H1 (cell line): ENCODE measurements around the gene ADORA1. TPM values are rescaled to one million over a fixed set of nuclear protein-coding genes. Genes with fewer than 3 reads are reported as not detected.
A peak's percentile ranks its signal among the peaks of the same experiment; 100 is the strongest.

Source experiments
- CTCF ChIA-PET: fragments of 300-600 bp; sonication (Branson Sonifier 250); formaldehyde crosslinking; loops from one replicate; lab custom pipeline; 2021; ENCODE audit not compliant: partially characterized antibody; lab: Charles Lee
- POLR2A ChIA-PET: fragments of 300-600 bp; sonication (Branson Sonifier 250); formaldehyde crosslinking; loops from one replicate; lab custom pipeline; 2021; ENCODE audit warnings: inconsistent platforms; ENCODE audit not compliant: partially characterized antibody; lab: Charles Lee
- DNase-seq, 2 experiments: peaks; one replicate each; pipeline versions ENCODE4 v3.0.0 to v3.0.0-alpha.2; 2010 to 2022; ENCODE audit warnings: low spot score in 2 of 2, low read depth in 1 of 2, mixed read lengths in 1 of 2
- FAIRE-seq: peaks from 2 replicates; lab custom pipeline; 2011; peaks lifted over from hg19 to GRCh38; lab: Jason Lieb, UNC
- H2AFZ ChIP-seq: 2 replicates; pipeline ENCODE4 v1.8.1; 2012; ENCODE audit warnings: low read length, inconsistent platforms
- H2AK5ac ChIP-seq: 2 replicates; pipeline ENCODE4 v1.6.1; 2013; ENCODE audit warnings: low read depth, low read length
- H2BK120ac ChIP-seq: replicated peaks from 2 replicates; pipeline ENCODE3; 2013; ENCODE audit warnings: low read depth, low read length, inconsistent platforms
- H2BK12ac ChIP-seq: 2 replicates; pipeline ENCODE4 v1.6.1; 2013; ENCODE audit warnings: low read depth, low read length
- H2BK15ac ChIP-seq: 2 replicates; pipeline ENCODE4 v1.6.1; 2013; ENCODE audit warnings: low read length
- H2BK20ac ChIP-seq: 2 replicates; pipeline ENCODE4 v1.6.1; 2013; ENCODE audit warnings: low read length
- H2BK5ac ChIP-seq: 2 replicates; pipeline ENCODE4 v1.6.1; 2013; ENCODE audit warnings: low read depth, low read length
- H3K14ac ChIP-seq: 2 replicates; pipeline ENCODE4 v1.6.1; 2013; ENCODE audit warnings: inconsistent platforms; ENCODE audit not compliant: insufficient read length
- H3K18ac ChIP-seq: 2 replicates; pipeline ENCODE4 v1.6.1; 2013; ENCODE audit warnings: low read length; ENCODE audit errors: extremely low read depth
- H3K23ac ChIP-seq: 2 replicates; pipeline ENCODE4 v1.6.1; 2013; ENCODE audit warnings: inconsistent platforms; ENCODE audit not compliant: insufficient read length
- H3K23me2 ChIP-seq: 2 replicates; pipeline ENCODE4 v1.6.1; 2013; ENCODE audit warnings: low read depth, low read length
- H3K27ac ChIP-seq: 2 replicates; pipeline ENCODE4 v1.6.1; 2011; ENCODE audit warnings: low read depth, low read length, inconsistent platforms
- H3K27me3 ChIP-seq, 4 experiments: replicated peaks in 1 of 4; 1 replicate in 1 of 4; 2 replicates in 3 of 4; pipeline versions ENCODE4 v1.6.1 to v1.8.1; 2011 to 2013; ENCODE audit warnings: low read length in 3 of 4, mild to moderate bottlenecking in 3 of 4, inconsistent platforms in 2 of 4, mixed read lengths in 2 of 4, moderate library complexity in 1 of 4; ENCODE audit not compliant: control insufficient read depth in 3 of 4, insufficient read depth in 3 of 4; ENCODE audit errors: extremely low read depth in 1 of 4
- H3K36me3 ChIP-seq, 4 experiments: 2 replicates each; pipeline versions ENCODE4 v1.6.1 to v1.8.1; 2011 to 2013; ENCODE audit warnings: mild to moderate bottlenecking in 4 of 4, low read length in 3 of 4, moderate library complexity in 2 of 4, control low read depth in 1 of 4, inconsistent platforms in 1 of 4; ENCODE audit not compliant: insufficient read depth in 4 of 4, control insufficient read depth in 2 of 4
- H3K4ac ChIP-seq: replicated peaks from 2 replicates; pipeline ENCODE3; 2013; ENCODE audit warnings: low read length, low read depth, mixed read lengths, inconsistent platforms; ENCODE audit not compliant: insufficient read length
- H3K4me1 ChIP-seq, 4 experiments: replicated peaks in 1 of 4; 1 replicate in 1 of 4; 2 replicates in 3 of 4; pipeline versions ENCODE4 v1.6.1 to v1.8.1; 2011 to 2013; ENCODE audit warnings: low read length in 3 of 4, inconsistent platforms in 2 of 4, mixed read lengths in 1 of 4; ENCODE audit not compliant: insufficient read depth in 4 of 4, control insufficient read depth in 3 of 4
- H3K4me2 ChIP-seq, 2 experiments: 2 replicates each; pipeline versions ENCODE4 v1.6.1 to v1.8.1; 2011 to 2013; ENCODE audit warnings: low read depth in 2 of 2, low read length in 2 of 2, control low read depth in 1 of 2, inconsistent platforms in 1 of 2, mild to moderate bottlenecking in 1 of 2; ENCODE audit not compliant: insufficient read depth in 1 of 2
- H3K4me3 ChIP-seq, 4 experiments: fragments of 200-600, 300-600 bp in 1 of 4; sonication (generic), shearing (Covaris generic), sonication (Bioruptor Twin) in 1 of 4; 2 replicates each; pipeline versions ENCODE4 v1.5.1 to v1.8.1; 2011 to 2016; ENCODE audit warnings: low read length in 4 of 4, low read depth in 3 of 4, control low read depth in 2 of 4, inconsistent platforms in 2 of 4, mild to moderate bottlenecking in 2 of 4, mixed read lengths in 1 of 4, moderate library complexity in 1 of 4; ENCODE audit not compliant: insufficient read depth in 2 of 4; ENCODE audit errors: extremely low read depth in 1 of 4
- H3K56ac ChIP-seq: replicated peaks from 2 replicates; pipeline ENCODE3; 2013; ENCODE audit warnings: low read depth, mild to moderate bottlenecking, mixed read lengths, low read length, inconsistent platforms; ENCODE audit not compliant: insufficient read length
- H3K79me1 ChIP-seq: 2 replicates; pipeline ENCODE4 v1.6.1; 2013; ENCODE audit warnings: low read depth, low read length, control low read depth
- H3K79me2 ChIP-seq, 2 experiments: 2 replicates each; pipeline versions ENCODE4 v1.6.1 to v1.8.1; 2012 to 2013; ENCODE audit warnings: low read length in 2 of 2, mild to moderate bottlenecking in 2 of 2, inconsistent platforms in 1 of 2; ENCODE audit not compliant: insufficient read depth in 2 of 2, control insufficient read depth in 1 of 2
- H3K9ac ChIP-seq, 4 experiments: replicated peaks in 1 of 4; 1 replicate in 1 of 4; 2 replicates in 3 of 4; pipeline versions ENCODE4 v1.6.1 to v1.8.1; 2011 to 2013; ENCODE audit warnings: low read depth in 3 of 4, low read length in 3 of 4, control low read depth in 2 of 4, mild to moderate bottlenecking in 2 of 4, moderate library complexity in 2 of 4, inconsistent platforms in 1 of 4; ENCODE audit errors: extremely low read depth in 1 of 4
- H3K9me3 ChIP-seq, 2 experiments: 2 replicates each; pipeline versions ENCODE4 v1.6.1 to v1.8.1; 2012 to 2013; ENCODE audit warnings: mild to moderate bottlenecking in 2 of 2, moderate library complexity in 2 of 2, control low read depth in 1 of 2, inconsistent platforms in 1 of 2, low read depth in 1 of 2, low read length in 1 of 2, mixed read lengths in 1 of 2; ENCODE audit not compliant: insufficient read depth in 2 of 2
- H4K20me1 ChIP-seq, 2 experiments: replicated peaks in 1 of 2; 2 replicates each; pipeline versions ENCODE3 to v1.8.1; 2011 to 2013; ENCODE audit warnings: inconsistent platforms in 2 of 2, low read length in 2 of 2, mild to moderate bottlenecking in 1 of 2; ENCODE audit not compliant: insufficient read depth in 2 of 2, control insufficient read depth in 1 of 2
- H4K5ac ChIP-seq: 2 replicates; pipeline ENCODE4 v1.6.1; 2013; ENCODE audit warnings: low read length, low read depth, mixed read lengths, inconsistent platforms; ENCODE audit not compliant: insufficient read length
- H4K8ac ChIP-seq: 2 replicates; pipeline ENCODE4 v1.8.0; 2013; ENCODE audit warnings: mild to moderate bottlenecking, moderate library complexity, low read length, inconsistent platforms; ENCODE audit not compliant: insufficient read depth; ENCODE audit errors: extremely low read depth
- H4K91ac ChIP-seq: replicated peaks from 2 replicates; pipeline ENCODE3; 2013; ENCODE audit warnings: low read length, mixed read lengths, inconsistent platforms; ENCODE audit not compliant: insufficient read length
- KDM1A ChIP-seq: fragments of 200-600, 300-600 bp; sonication (generic); IDR thresholded peaks from 2 replicates; pipeline ENCODE4 v1.7.1; 2016; ENCODE audit warnings: mild to moderate bottlenecking, low read length, borderline replicate concordance
- TEAD4 ChIP-seq: IDR thresholded peaks from 2 replicates; pipeline ENCODE4 v1.6.1; 2012; ENCODE audit warnings: low read depth, low read length, inconsistent platforms, mixed read lengths
- WGBS, 2 experiments: shearing (Covaris generic) in 1 of 2; methylation state at CpG; one replicate each; pipeline versions ENCODE4 v1.1.6 to v1.1.7; 2013 to 2015; ENCODE audit warnings: low lambda C conversion rate in 2 of 2, mixed read lengths in 2 of 2, inconsistent platforms in 1 of 2, low coverage in 1 of 2, missing lambda C conversion rate in 1 of 2; ENCODE audit not compliant: insufficient replicate concordance in 2 of 2, insufficient coverage in 1 of 2, insufficient read length in 1 of 2; ENCODE audit errors: extremely low coverage in 1 of 2, missing lambda C conversion rate in 1 of 2; 5-methylcytosine and 5-hydroxymethylcytosine counted together
- polyA plus RNA-seq, 7 experiments: library from polyadenylated mRNA; depleted of rRNA in 3 of 7; stranded (reverse) in 5 of 7; unstranded in 2 of 7; fragments of >200 nt in 5 of 7; fragments of 200-250 nt in 2 of 7; gene quantifications; 1 replicate in 5 of 7; 2 replicates in 1 of 7; 4 replicates in 1 of 7; pipeline versions ENCODE4 v1.2.1 to v1.2.3, GENCODE V29; 2011 to 2013; ENCODE audit warnings: missing spikeins in 2 of 7, mixed read lengths in 2 of 7
- total RNA-seq: library from RNA; stranded (reverse); fragmentation: NEBNext Ultra II Directional; extraction: Animal tissue kit (Norgen Biotek cat#: 25700); gene quantifications from 2 replicates; pipeline ENCODE4 v1.2.1, GENCODE V29; 2021

The ADORA1 gene
- total and polyA plus RNA-seq, 2 of the 8 experiments (the other 6 are each of a cell fraction or from before 2014, with no cell fraction given): 3.3 to 6.7 TPM

GRCh38 chr1:203174324-203174985 is 46.9 kb downstream of the ADORA1 start:
- H2AFZ ChIP-seq: no peak overlapping the region
- no peak overlapping the region for H4K5ac ChIP-seq
- H3K4me2 ChIP-seq: no peak overlapping the region
- H3K27me3 ChIP-seq: no peaks in the 10 kb centered on the region
- no peak overlapping the region for H2AK5ac ChIP-seq
- H3K79me2 ChIP-seq: no peaks in the 10 kb centered on the region
- no peak overlapping the region for H3K14ac ChIP-seq
- no peak overlapping the region for H3K4me3 ChIP-seq
- no peak overlapping the region for H4K91ac ChIP-seq
- FAIRE-seq (no peak), DNase-seq (no peak)
- no peak overlapping the region for H3K9ac ChIP-seq
- no peaks in the 10 kb centered on the region for H3K9me3 ChIP-seq
- H3K79me1 ChIP-seq: no peaks in the 10 kb centered on the region
- peaks cover 0 to 7% (median 3%) of the 10 kb centered on the region in 4 experiments; a peak in 4 of 7 replicates for H3K4me1 ChIP-seq
- no peaks in the 10 kb centered on the region for H4K20me1 ChIP-seq
- H3K23me2 ChIP-seq: no peaks in the 10 kb centered on the region
- no peak overlapping the region for H3K4ac ChIP-seq
- TF ChIP-seq KDM1A: peak; percentile 91; the same call in 1 of the 2 replicates
- TF ChIP-seq TEAD4: no peak
- no peak overlapping the region for H2BK15ac ChIP-seq
- H3K23ac ChIP-seq: no peak overlapping the region
- no peak overlapping the region for H3K18ac ChIP-seq
- no peak overlapping the region for H2BK5ac ChIP-seq
- no peak overlapping the region for H2BK120ac ChIP-seq
- H2BK12ac ChIP-seq: no peak overlapping the region
- H3K56ac ChIP-seq: no peak overlapping the region
- 85% methylated on average over 10 of the region's 12 CpGs; no CpG with 5 or more reads in 1 of the 2 experiments for WGBS, 2 experiments
- H4K8ac ChIP-seq: no peak overlapping the region
- no peak overlapping the region for H3K27ac ChIP-seq
- CTCF ChIA-PET: interaction anchor here (0.9 to 16.8 kb wide), 26 partner anchors 7 to 135 kb away, joined by 3 to 511 read pairs (median 9); partner anchors contain the start of genes ADORA1, CHI3L1 and MYOG
- H3K36me3 ChIP-seq: no peaks in the 10 kb centered on the region
- POLR2A ChIA-PET: no interaction called here
- H2BK20ac ChIP-seq: no peak overlapping the region
